GM21737 (cell line): Measurements from ENCODE around the gene TAF1D.
"Not testable (repeated sequence)": the region's sequence is repeated elsewhere in the genome, so short reads cannot be mapped to it uniquely, and the experiment has no call there.

Experiments
- ATAC-seq: cut with Tn5 transposase; IDR thresholded peaks from one replicate; pipeline ENCODE4 v1.9.1; 2021; ENCODE audit warnings: mild to moderate bottlenecking, moderate library complexity; ENCODE audit not compliant: unreplicated experiment

Gene TAF1D, protein sequence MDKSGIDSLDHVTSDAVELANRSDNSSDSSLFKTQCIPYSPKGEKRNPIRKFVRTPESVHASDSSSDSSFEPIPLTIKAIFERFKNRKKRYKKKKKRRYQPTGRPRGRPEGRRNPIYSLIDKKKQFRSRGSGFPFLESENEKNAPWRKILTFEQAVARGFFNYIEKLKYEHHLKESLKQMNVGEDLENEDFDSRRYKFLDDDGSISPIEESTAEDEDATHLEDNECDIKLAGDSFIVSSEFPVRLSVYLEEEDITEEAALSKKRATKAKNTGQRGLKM

DNA sequence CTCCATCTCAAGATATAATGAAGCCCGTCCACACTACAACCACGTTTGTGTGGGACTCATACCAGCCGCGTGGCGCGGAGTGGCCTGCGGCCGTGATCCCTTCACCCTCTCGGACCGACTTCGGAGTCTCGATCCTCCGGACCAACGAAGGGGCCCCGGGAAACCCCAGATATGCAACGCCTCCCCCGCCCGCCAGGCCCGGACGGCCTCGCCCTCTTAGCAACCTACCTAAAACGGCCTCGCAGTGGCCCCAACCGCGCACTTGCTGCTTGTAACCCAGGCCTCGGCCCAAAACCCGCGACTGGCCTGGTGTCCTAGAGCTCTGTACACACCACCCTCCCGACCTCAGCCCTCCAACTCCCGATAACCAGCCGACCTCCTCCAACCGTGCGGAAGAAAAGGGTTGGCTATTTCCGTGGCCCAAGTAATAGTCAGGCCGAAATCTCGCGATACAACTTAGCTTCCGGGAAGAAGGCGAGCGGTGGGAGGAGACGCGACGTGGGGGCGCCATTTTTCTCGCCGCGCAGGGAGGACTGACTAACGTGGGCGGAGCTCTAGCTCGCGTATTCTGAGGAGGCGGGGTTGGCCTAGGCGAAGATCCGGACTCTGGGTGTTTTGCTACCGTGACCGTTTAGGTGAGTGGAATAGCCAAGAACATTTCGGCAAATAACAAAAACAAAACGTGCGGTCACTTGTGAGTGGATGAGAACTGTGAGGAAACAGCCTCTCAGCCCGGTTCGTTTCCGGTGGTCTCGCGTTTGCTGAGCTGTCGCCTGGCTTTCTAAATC, at the start of gene TAF1D, which contains the start of gene C11orf54:
Gene TAF1D, minus strand, starts transcription at position 402 of the 788 bp plus-strand sequence. CDS start 2,191 bp downstream, outside the sequence.
Gene C11orf54, plus strand, starts transcription at position 579 of the 788 bp plus-strand sequence. CDS start 5,722 bp downstream, outside the sequence.
- ATAC-seq = peak; percentile 91

DNA sequence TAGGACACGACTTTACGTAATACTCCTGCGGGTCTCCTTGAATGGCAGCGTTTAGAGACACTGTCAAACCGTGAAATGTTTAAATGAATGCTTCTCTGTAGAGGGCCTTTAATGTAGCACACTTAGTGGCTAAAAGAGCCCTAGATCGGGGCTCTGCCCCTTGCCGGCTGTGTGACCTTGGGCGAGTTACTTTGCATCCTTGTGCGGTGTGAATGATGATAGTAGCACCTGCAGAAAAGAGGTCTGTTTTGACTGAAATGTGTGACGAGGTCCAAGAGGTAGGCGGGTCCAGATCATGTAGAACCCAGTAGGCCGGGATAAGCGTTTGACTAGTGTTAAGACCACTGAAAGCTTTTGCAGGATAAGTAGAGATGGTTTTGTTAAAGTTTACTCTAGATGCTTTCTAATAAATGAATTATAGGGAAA, 43.7 kb upstream of the TAF1D start:
- ATAC-seq = peak; percentile 27

- peak; percentile 96 for ATAC-seq
Measured at GRCh38 chr11:93784145-93784934, 43.0 kb upstream of the TAF1D start, which contains the start of gene MED17. Gene MED17 (plus strand): TSS chr11:93784282. CDS start chr11:93784514, 232 bp downstream.

- peak; percentile 40 for ATAC-seq
Measured at GRCh38 chr11:93783765-93784144, 42.5 kb upstream of the TAF1D start.

- no peak for ATAC-seq
Measured at GRCh38 chr11:93783362-93783761, 42.1 kb upstream of the TAF1D start.

- no peak for ATAC-seq
Measured at GRCh38 chr11:93775289-93775688, 34.0 kb upstream of the TAF1D start.

- not testable (repeated sequence) for ATAC-seq
Measured at GRCh38 chr11:93774560-93774959, 33.3 kb upstream of the TAF1D start.

GRCh38 chr11:93773601-93774200, 32.4 kb upstream of the TAF1D start:
- ATAC-seq = no peak

- no peak for ATAC-seq
Measured at GRCh38 chr11:93773045-93773477, 31.8 kb upstream of the TAF1D start.

DNA sequence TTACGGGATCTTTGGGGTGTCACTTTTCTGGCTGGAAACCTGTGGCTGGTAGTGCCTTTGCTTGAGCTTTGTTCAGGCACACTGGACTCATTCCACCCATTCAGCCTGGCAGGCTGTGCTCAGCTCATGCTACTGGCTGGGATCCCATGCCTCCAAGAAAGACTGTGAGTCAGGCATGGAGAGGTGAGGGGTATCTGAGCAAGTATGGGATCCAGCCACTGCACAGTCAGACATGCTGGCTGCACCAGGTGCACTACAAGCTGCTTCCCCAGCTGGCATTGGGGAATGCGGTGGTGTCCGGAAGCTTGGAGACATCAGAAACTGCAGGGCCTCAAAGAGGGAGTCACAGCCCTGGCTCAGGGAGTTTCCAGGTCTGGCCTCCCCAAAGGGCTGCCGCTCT, 30.8 kb upstream of the TAF1D start:
- ATAC-seq = no peak

DNA sequence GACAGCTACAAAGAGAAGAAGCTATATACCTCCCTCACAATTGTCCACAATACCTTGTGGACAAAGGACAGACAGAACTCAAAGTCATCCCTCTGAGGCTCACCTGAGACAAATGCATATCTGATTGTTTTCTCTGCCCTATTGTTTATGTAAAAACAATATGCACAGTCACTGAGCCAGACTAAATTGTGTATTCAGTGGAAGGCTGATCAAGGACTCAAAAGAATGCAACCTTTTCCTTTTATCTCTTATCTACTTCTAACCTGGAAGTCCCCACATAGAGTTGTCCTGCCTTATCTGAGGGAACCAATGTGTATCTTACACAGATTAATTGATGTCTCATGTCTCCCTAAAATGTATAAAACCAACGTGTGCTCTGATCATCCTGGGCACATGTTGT, 28.9 kb upstream of the TAF1D start:
- no peak for ATAC-seq

DNA sequence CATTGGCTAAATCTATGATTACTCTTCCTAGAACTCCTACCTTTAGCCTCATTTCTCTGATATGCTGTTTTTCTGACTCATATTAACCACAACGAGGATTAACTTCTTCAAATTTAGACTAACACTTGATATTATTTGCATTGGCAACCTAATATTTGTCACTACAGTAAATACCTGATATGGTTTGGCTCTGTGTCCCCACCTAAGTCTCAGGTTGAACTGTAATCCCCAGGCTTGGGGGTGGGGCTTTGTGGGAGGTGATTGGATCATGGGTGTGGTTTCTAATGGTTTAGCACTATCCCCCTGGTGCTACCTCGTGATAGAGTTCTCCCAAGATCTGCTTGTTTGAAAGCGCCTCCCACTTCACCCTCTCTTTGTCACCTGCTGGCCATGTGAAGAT, 25.7 kb upstream of the TAF1D start:
- ATAC-seq = no peak

- ATAC-seq = no peak
Measured at GRCh38 chr11:93766504-93766903, 25.2 kb upstream of the TAF1D start.

- no peak for ATAC-seq
Measured at GRCh38 chr11:93765551-93765950, 24.3 kb upstream of the TAF1D start.

DNA sequence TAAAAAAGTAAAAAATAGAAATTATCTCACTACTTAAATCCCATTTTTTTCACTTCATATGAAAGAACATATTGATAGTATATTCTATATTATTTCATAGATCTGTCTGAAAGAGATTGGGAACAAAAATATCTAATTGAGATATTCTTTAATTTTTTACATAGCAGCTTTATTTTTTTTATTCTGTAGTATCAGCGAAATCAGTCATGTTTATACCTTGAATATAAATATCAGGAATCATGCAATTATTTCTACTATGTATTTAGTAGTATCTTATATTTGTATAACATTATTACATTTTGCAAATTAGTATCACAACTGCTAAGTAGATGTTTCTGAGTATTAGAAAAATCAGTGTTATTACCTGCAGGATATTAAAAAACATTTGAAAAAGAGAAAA, 20.6 kb upstream of the TAF1D start:
- ATAC-seq = no peak

- ATAC-seq = not testable (repeated sequence)
Measured at GRCh38 chr11:93759123-93759522, 17.8 kb upstream of the TAF1D start.

DNA sequence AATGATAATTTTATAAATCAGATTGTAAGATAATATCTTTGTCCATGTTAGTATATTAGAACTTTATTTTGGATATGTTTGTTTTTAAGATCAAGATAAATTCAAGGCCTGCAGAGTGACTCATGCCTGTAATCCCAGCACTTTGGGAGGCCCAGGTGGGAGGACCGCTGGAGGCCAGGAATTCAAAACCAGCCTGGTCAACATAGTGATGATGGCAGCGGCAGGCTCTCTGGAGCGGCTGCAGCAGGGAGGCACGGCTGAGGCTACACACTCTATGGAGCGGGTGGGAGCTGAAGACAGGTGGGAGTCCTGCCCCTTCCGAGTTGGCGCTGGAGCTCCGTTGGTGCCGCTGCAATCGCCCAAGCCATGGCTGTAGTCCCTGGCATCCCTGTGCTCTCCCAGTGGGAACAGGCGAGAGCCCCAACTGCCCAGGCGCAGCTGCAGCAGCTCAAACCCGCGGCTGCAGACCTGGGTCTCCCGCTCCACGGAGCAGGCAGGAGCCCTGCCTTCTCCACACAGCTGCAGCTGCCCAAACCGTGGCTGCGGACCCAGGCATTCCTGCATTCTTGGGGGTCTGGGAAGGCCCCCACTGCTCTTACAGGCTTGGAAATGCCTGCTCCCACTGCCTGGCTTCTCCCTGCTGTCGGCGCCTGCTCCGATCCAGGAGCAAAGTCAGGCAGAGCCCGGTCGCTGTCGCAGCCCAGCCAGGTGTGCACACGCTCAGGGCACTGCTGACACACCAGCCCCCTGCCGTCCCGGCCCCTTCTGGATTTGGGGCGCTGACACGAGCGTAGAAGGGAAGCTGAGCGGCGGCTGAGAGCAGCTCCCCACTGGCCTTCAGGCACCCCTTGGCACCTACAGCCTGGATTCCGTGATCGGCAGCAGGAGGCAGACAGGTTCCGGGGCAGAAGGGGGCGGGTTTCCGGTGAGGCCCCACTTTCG, 16.9 kb upstream of the TAF1D start:
- ATAC-seq = no peak

DNA sequence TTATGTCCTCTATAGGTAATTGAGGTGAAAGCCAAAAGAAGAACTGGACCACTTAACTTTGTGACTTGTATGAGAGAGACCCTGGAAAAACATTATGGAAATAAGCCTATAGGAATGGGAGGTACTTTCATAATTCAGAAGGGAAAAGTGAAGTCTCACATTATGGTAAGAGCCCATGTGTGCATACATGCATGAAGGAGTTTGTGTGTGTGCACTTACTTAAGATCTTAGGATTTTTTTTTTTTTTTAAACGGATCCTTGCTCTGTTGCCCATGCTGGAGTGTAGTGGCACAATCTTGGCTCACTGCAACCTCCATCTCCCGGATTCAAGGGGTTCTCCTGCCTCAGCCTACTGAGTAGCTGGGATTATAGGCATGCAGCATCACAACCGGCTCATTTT, 16.0 kb upstream of the TAF1D start:
- ATAC-seq = no peak

DNA sequence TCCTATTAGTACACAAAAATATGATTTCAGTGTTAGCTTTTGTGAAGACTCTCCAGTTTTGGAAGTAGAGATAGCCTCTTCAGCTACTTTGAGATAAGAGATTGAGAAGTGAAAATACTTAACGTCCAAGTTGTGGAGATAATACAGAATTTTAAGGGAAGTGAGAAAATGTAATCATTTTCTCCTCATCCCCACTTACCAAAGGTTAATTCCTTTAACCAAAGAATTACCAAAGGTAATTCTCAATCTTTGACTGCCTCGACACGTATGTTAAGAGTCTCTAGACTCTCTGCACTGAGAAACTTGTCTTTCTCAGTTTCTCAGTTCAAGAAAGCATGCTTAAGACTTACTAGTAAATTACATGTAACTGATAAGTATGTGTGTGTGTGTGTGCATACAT, 15.5 kb upstream of the TAF1D start:
- no peak for ATAC-seq

GRCh38 chr11:93753241-93753640, 11.9 kb upstream of the TAF1D start:
- ATAC-seq = no peak
